Sigmoid colon (tissue), 7 donors: ENCODE measurements around the gene DCDC1. TPM values are rescaled to one million over a fixed set of nuclear protein-coding genes. Genes with fewer than 3 reads are reported as not detected.

Experiments used
- DNase-seq: peaks from one replicate; pipeline ENCODE4 v3.0.0-alpha.2; 2019
- H3K27ac ChIP-seq, 4 donors: fragments of 200-600 bp; sonication (generic); one replicate each; pipeline ENCODE4 v1.5.1; 2016 to 2019; ENCODE audit warnings: mild to moderate bottlenecking in 1 of 4
- H3K27me3 ChIP-seq, 3 donors: fragments of 200-600 bp; sonication (generic); one replicate each; pipeline ENCODE4 v1.5.1; 2019; ENCODE audit warnings: mild to moderate bottlenecking in 1 of 3
- H3K36me3 ChIP-seq, 4 donors: fragments of 200-600 bp; sonication (generic); one replicate each; pipeline ENCODE4 v1.5.1; 2016 to 2019
- H3K4me1 ChIP-seq, 4 donors: fragments of 200-600 bp; sonication (generic); one replicate each; pipeline ENCODE4 v1.5.1; 2017 to 2019
- H3K4me3 ChIP-seq, 4 donors: fragments of 200-600 bp; sonication (generic); one replicate each; pipeline ENCODE4 v1.5.1; 2017 to 2019; ENCODE audit warnings: mild to moderate bottlenecking in 2 of 4, moderate library complexity in 1 of 4
- H3K9me3 ChIP-seq, 4 donors: fragments of 200-600 bp in 3 of 4; sonication (generic) in 3 of 4; one replicate each; pipeline versions ENCODE4 v1.5.1 to v1.6.1; 2013 to 2019
- CTCF ChIP-seq, 4 experiments: fragments of 450-650 bp in 3 of 4; fragments of 200-600 bp in 1 of 4; IDR thresholded peaks; one replicate each; pipeline ENCODE4 v1.5.1; 2016 to 2019; ENCODE audit warnings: antibody characterized with exemption in 4 of 4, mild to moderate bottlenecking in 3 of 4, moderate library complexity in 2 of 4
- EP300 ChIP-seq, 4 donors: sonication (generic); formaldehyde crosslinking; IDR thresholded peaks; one replicate each; pipeline ENCODE4 v1.6.1; 2017; ENCODE audit warnings: antibody characterized with exemption in 4 of 4
- POLR2A ChIP-seq, 2 donors: fragments of 450-650 bp; IDR thresholded peaks; one replicate each; pipeline ENCODE4 v1.6.1; 2016; ENCODE audit warnings: antibody characterized with exemption in 2 of 2, mild to moderate bottlenecking in 2 of 2, moderate library complexity in 2 of 2
- POLR2AphosphoS5 ChIP-seq, 4 donors: sonication (generic); formaldehyde crosslinking; IDR thresholded peaks; one replicate each; pipeline ENCODE4 v1.6.1; 2017; ENCODE audit warnings: antibody characterized with exemption in 4 of 4
- WGBS, 2 donors: extraction: QIAGEN DNeasy Blood & Tissue Kit; methylation state at CpG; one replicate each; pipeline ENCODE4 v1.1.7; 2013; 5-methylcytosine and 5-hydroxymethylcytosine counted together
- intact Hi-C: fragments of 100-400 bp; cut with DNase I; formaldehyde crosslinking; loops from one replicate; pipeline ENCODE4 v1.15.1; 2023
- polyA plus RNA-seq, 3 donors: library from polyadenylated mRNA; stranded (reverse); fragments of 200-250 nt; gene quantifications; one replicate each; pipeline ENCODE4 v1.2.3, GENCODE V29; 2013
- total RNA-seq, 4 donors: library from RNA; depleted of rRNA; stranded (reverse); fragments of >200 nt; gene quantifications; one replicate each; pipeline ENCODE4 v1.1.0, GENCODE V29; 2016
- donor health status: healthy with polysubstance abuse.
- donor health status: Bipolar disorder and iron deficiency.
- donor health status: healthy.

DCDC1 gene
- total and polyA plus RNA-seq, 7 donors, result 0.06 to 1.1 (median 0.30) TPM; not detected in 3

GRCh38 chr11:30987819-30988218, 381.7 kb downstream of the DCDC1 start:
- no peaks in the 10 kb centered on the region for H3K36me3 ChIP-seq
- no peaks in the 10 kb centered on the region for H3K4me1 ChIP-seq
- intact Hi-C loops, result no loop called here
- no peaks in the 10 kb centered on the region for H3K27me3 ChIP-seq
- no peak for DNase-seq
- H3K9me3 ChIP-seq, result no peaks in the 10 kb centered on the region
- no peak for TF ChIP-seq POLR2AphosphoS5 (IDR thresholded peaks at IDR 0.05)
- no peak for TF ChIP-seq POLR2A (IDR thresholded peaks at IDR 0.05)
- no peak for TF ChIP-seq CTCF (IDR thresholded peaks at IDR 0.05)
- TF ChIP-seq EP300 (IDR thresholded peaks at IDR 0.05), result no peak
- H3K27ac ChIP-seq, result no peak overlapping the region
- no peak overlapping the region for H3K4me3 ChIP-seq

DNA sequence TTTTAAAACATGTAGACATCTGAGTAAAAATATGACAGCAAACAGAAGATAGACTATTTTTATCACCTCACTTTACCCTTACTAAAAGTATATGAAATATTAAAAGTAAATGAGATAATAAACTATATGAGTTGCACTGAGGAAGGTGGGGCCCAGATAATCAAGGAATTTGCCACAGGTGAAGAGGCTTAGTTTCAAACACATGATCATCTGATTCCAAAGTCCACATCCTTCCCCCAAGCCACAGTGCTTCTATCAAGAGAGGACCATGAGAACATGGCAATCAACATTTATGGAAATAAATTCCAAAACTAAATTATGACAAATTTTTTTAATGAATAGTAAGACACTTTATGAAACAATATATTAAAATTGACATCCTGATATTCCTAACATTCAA, 384.0 kb downstream of the DCDC1 start:
- intact Hi-C loops, result no loop called here
- Histone ChIP-seq H3K9me3 (no peaks in the 10 kb centered on the region), H3K27ac (no peak overlapping the region), H3K4me3 (no peak overlapping the region), H3K36me3 (no peaks in the 10 kb centered on the region), H3K4me1 (no peaks in the 10 kb centered on the region), H3K27me3 (no peaks in the 10 kb centered on the region)
- DNase-seq, result no peak
- TF ChIP-seq POLR2AphosphoS5 (IDR thresholded peaks at IDR 0.05) (no peak), POLR2A (IDR thresholded peaks at IDR 0.05) (no peak), CTCF (IDR thresholded peaks at IDR 0.05) (no peak), EP300 (IDR thresholded peaks at IDR 0.05) (no peak)

DNA sequence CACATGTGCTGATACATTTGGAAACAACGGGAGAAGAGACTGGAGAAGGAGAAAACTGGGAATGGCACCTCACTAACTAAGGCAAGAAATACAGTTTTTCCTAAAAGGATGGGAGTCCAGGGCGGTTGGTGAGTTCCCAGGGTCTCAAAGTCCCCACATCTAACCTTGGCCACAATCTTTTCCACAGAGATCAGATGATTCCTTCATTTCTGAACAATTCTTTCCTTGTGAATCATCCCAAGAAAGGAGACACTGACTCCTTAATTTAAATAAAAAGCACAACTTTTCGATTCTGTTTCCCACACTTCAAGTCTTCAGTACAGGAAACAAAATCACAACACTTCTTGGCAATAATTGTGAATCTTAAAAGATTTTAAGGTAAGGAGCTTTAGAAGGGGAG, 384.7 kb downstream of the DCDC1 start:
- 69 to 73% methylated on average over 3 of the region's 3 CpGs for WGBS, 2 donors
- H3K36me3 ChIP-seq, result no peaks in the 10 kb centered on the region
- no peak for DNase-seq
- TF ChIP-seq EP300 (IDR thresholded peaks at IDR 0.05) (no peak), CTCF (IDR thresholded peaks at IDR 0.05) (no peak), POLR2AphosphoS5 (IDR thresholded peaks at IDR 0.05) (no peak), POLR2A (IDR thresholded peaks at IDR 0.05) (no peak)
- no peaks in the 10 kb centered on the region for H3K27me3 ChIP-seq
- no peaks in the 10 kb centered on the region for H3K4me1 ChIP-seq
- H3K4me3 ChIP-seq, result no peak overlapping the region
- intact Hi-C loops, result no loop called here
- H3K9me3 ChIP-seq, result no peaks in the 10 kb centered on the region
- H3K27ac ChIP-seq, result no peak overlapping the region

DNA sequence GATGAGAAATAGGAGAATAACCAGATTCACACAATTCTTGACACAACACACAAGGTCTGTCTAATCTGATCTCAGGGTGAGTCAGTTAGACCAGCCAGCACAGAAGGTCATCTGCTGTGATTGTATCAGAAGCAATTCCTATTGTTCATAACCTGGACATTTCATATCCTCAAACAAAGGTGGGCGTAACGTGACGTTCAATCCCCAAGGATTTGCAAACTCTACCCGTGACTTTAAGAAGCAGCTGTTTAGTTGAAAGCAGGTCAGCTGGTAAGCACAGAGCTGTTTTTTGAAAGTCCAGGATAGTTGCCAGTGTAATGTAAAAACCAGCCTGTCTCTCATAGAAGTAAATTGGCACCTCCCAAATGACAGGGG, 385.1 kb downstream of the DCDC1 start:
- Histone ChIP-seq H3K4me1 (no peaks in the 10 kb centered on the region), H3K27me3 (no peaks in the 10 kb centered on the region), H3K36me3 (no peaks in the 10 kb centered on the region), H3K4me3 (no peak overlapping the region), H3K27ac (no peak overlapping the region), H3K9me3 (no peaks in the 10 kb centered on the region)
- intact Hi-C loops, result no loop called here
- no peak for DNase-seq
- WGBS, 2 donors, result 66 to 73% methylated on average over 4 of the region's 4 CpGs
- TF ChIP-seq CTCF (IDR thresholded peaks at IDR 0.05), result no peak
- no peak for TF ChIP-seq POLR2AphosphoS5 (IDR thresholded peaks at IDR 0.05)

GRCh38 chr11:30983776-30984441, 385.6 kb downstream of the DCDC1 start:
- Histone ChIP-seq H3K9me3 (no peaks in the 10 kb centered on the region), H3K4me3 (no peak overlapping the region), H3K27me3 (no peaks in the 10 kb centered on the region), H3K27ac (no peak overlapping the region), H3K4me1 (no peaks in the 10 kb centered on the region), H3K36me3 (no peaks in the 10 kb centered on the region)
- DNase-seq, result no peak
- TF ChIP-seq POLR2A (IDR thresholded peaks at IDR 0.05) (no peak), EP300 (IDR thresholded peaks at IDR 0.05) (no peak), POLR2AphosphoS5 (IDR thresholded peaks at IDR 0.05) (no peak), CTCF (IDR thresholded peaks at IDR 0.05) (no peak)
- 73 to 86% methylated on average over 6 of the region's 6 CpGs for WGBS, 2 donors
- intact Hi-C loops, result no loop called here
